Stimulated activated CD4-positive, alpha-beta T cell treated with anti-CD3 and anti-CD28 coated beads, Interleukin-4, amount 100 ng/mL, for 4 hours (primary cell): ENCODE results near the gene UBALD2.
"Not testable (repeated sequence)": the region's sequence is repeated elsewhere in the genome, so short reads cannot be mapped to it uniquely, and the experiment has no call there.

Experiments used
- DNase-seq, 2 experiments: peaks; one replicate each; pipeline ENCODE4 v3.0.0-alpha.2; 2020

Gene UBALD2

GRCh38 chr17:76266244-76266938, 1.2 kb downstream of the UBALD2 start:
- DNase-seq, result no peak

- DNase-seq, result no peak
These were observed 2.0 kb downstream of the UBALD2 start for GRCh38 chr17:76267051-76267576.

GRCh38 chr17:76267581-76268001, 2.4 kb downstream of the UBALD2 start:
- DNase-seq, result not testable (repeated sequence)

- DNase-seq, result peak; percentile 65 to 84
These were observed 3.0 kb downstream of the UBALD2 start for GRCh38 chr17:76268015-76268749.

- no peak for DNase-seq
These were observed 4.1 kb downstream of the UBALD2 start for GRCh38 chr17:76268991-76269981.

GRCh38 chr17:76270127-76270592, 5.0 kb downstream of the UBALD2 start:
- no peak for DNase-seq

GRCh38 chr17:76270770-76271668, 5.9 kb downstream of the UBALD2 start:
- DNase-seq, result no peak

- peak; percentile 80 to 91 for DNase-seq
These were observed 6.8 kb downstream of the UBALD2 start for GRCh38 chr17:76271669-76272540.

GRCh38 chr17:76272541-76273444, 7.6 kb downstream of the UBALD2 start:
- peak; percentile 56 to 73 for DNase-seq

GRCh38 chr17:76273445-76274111, 8.4 kb downstream of the UBALD2 start:
- DNase-seq, result no peak

- no peak for DNase-seq
These were observed 9.2 kb downstream of the UBALD2 start for GRCh38 chr17:76274112-76274956.

GRCh38 chr17:76275382-76276068, 10.4 kb downstream of the UBALD2 start:
- no peak for DNase-seq

- no peak for DNase-seq
These were observed 10.9 kb downstream of the UBALD2 start for GRCh38 chr17:76276069-76276431.

GRCh38 chr17:76276461-76277299, 11.5 kb downstream of the UBALD2 start:
- DNase-seq, result no peak

GRCh38 chr17:76277300-76278267, 12.4 kb downstream of the UBALD2 start:
- no peak for DNase-seq
